IMR-90 (cell line): ENCODE measurements around the gene NBPF8. TPM values are rescaled to one million over a fixed set of nuclear protein-coding genes. Genes with fewer than 3 reads are reported as not detected.
"Not testable (repeated sequence)": the region's sequence is repeated elsewhere in the genome, so short reads cannot be mapped to it uniquely, and the experiment has no call there.

Source experiments
- ATAC-seq: fragments of 200-7000 bp; cut with Tn5 transposase; 2 replicates; pipeline ENCODE4 v1.9.1; 2020; ENCODE audit warnings: low read depth, mild to moderate bottlenecking, moderate library complexity
- BruUV-seq: library from RNA; stranded (reverse); fragments of 400-500 nt; replicated peaks from 2 replicates; lab custom pipeline; 2021; lab: Mats Ljungman, UMichigan
- CTCF ChIA-PET: fragments of 300-600 bp; formaldehyde crosslinking; extraction: SDS; loops from one replicate; lab custom pipeline; 2021; ENCODE audit warnings: antibody characterized with exemption; lab: Yijun Ruan, JAX
- POLR2A ChIA-PET: fragments of 300-600 bp; sonication (Branson Sonifier 250); formaldehyde crosslinking; loops from one replicate; lab custom pipeline; 2022; ENCODE audit warnings: antibody characterized with exemption; ENCODE audit not compliant: unreplicated experiment; lab: Charles Lee
- DNase-seq: peaks from one replicate; pipeline ENCODE4 v3.0.0; 2013
- H2AFZ ChIP-seq: replicated peaks from 2 replicates; pipeline ENCODE3; 2013; ENCODE audit warnings: low read length, mild to moderate bottlenecking; ENCODE audit not compliant: poor library complexity
- H2AK5ac ChIP-seq: 2 replicates; pipeline ENCODE4 v1.6.1; 2013; ENCODE audit warnings: low read depth, low read length, inconsistent platforms
- H2AK9ac ChIP-seq: replicated peaks from 2 replicates; pipeline ENCODE3; 2013; ENCODE audit warnings: mild to moderate bottlenecking, low read depth, low read length, moderate library complexity; ENCODE audit not compliant: poor library complexity
- H2BK120ac ChIP-seq: 2 replicates; pipeline ENCODE4 v1.6.1; 2013; ENCODE audit warnings: low read depth, low read length, inconsistent platforms
- H2BK15ac ChIP-seq: 3 replicates; pipeline ENCODE4 v1.6.1; 2013; ENCODE audit warnings: low read depth, low read length, inconsistent platforms
- H2BK20ac ChIP-seq: 2 replicates; pipeline ENCODE4 v1.6.1; 2013; ENCODE audit warnings: low read depth, mild to moderate bottlenecking, inconsistent platforms, low read length, moderate library complexity
- H2BK5ac ChIP-seq: 2 replicates; pipeline ENCODE4 v1.6.1; 2013; ENCODE audit warnings: mild to moderate bottlenecking, low read depth, low read length, inconsistent platforms; ENCODE audit not compliant: poor library complexity, severe bottlenecking
- H3K14ac ChIP-seq: replicated peaks from 2 replicates; pipeline ENCODE4 v1.6.1; 2013; ENCODE audit warnings: low read depth, low read length, inconsistent platforms
- H3K18ac ChIP-seq: 2 replicates; pipeline ENCODE4 v1.6.1; 2013; ENCODE audit warnings: low read depth, low read length, control low read depth
- H3K23ac ChIP-seq: 2 replicates; pipeline ENCODE4 v1.6.1; 2013; ENCODE audit warnings: low read depth, low read length, inconsistent platforms
- H3K27ac ChIP-seq: 2 replicates; pipeline ENCODE4 v1.5.1; 2013; ENCODE audit warnings: mild to moderate bottlenecking, control low read depth, low read length; ENCODE audit not compliant: insufficient read depth
- H3K27me3 ChIP-seq: 2 replicates; pipeline ENCODE4 v1.6.1; 2013; ENCODE audit warnings: low read length; ENCODE audit not compliant: control insufficient read depth, insufficient read depth
- H3K36me3 ChIP-seq: 2 replicates; pipeline ENCODE4 v1.6.1; 2013; ENCODE audit warnings: low read length, mixed read lengths; ENCODE audit not compliant: control insufficient read depth, insufficient read depth
- H3K4ac ChIP-seq: 2 replicates; pipeline ENCODE4 v1.6.1; 2013; ENCODE audit warnings: low read depth, low read length, inconsistent platforms
- H3K4me1 ChIP-seq: 2 replicates; pipeline ENCODE4 v1.6.1; 2013; ENCODE audit warnings: low read length, mixed read lengths; ENCODE audit not compliant: control insufficient read depth, insufficient read depth
- H3K4me2 ChIP-seq: 2 replicates; pipeline ENCODE4 v1.6.1; 2013; ENCODE audit warnings: low read depth, mild to moderate bottlenecking, control low read depth, low read length, moderate library complexity
- H3K4me3 ChIP-seq: 2 replicates; pipeline ENCODE4 v1.5.1; 2013; ENCODE audit warnings: low read depth, mild to moderate bottlenecking, control low read depth, low read length, moderate library complexity; ENCODE audit not compliant: insufficient read depth
- H3K56ac ChIP-seq: 2 replicates; pipeline ENCODE4 v1.6.1; 2013; ENCODE audit warnings: low read length, inconsistent platforms; ENCODE audit not compliant: insufficient read depth; ENCODE audit errors: extremely low read depth
- H3K79me1 ChIP-seq, 2 experiments: 2 replicates each; pipeline ENCODE4 v1.6.1; 2013; ENCODE audit warnings: low read length in 2 of 2, inconsistent platforms in 1 of 2, low read depth in 1 of 2
- H3K9ac ChIP-seq: 2 replicates; pipeline ENCODE4 v1.6.1; 2013; ENCODE audit warnings: low read depth, low read length, control low read depth
- H3K9me1 ChIP-seq: 2 replicates; pipeline ENCODE4 v1.6.1; 2013; ENCODE audit warnings: low read length, inconsistent platforms; ENCODE audit not compliant: insufficient read depth
- H3K9me3 ChIP-seq: 2 replicates; pipeline ENCODE4 v1.6.1; 2013; ENCODE audit warnings: low read length; ENCODE audit not compliant: control insufficient read depth, insufficient read depth
- H4K20me1 ChIP-seq: 2 replicates; pipeline ENCODE4 v1.6.1; 2013; ENCODE audit warnings: low read length, inconsistent platforms; ENCODE audit not compliant: insufficient read depth
- H4K5ac ChIP-seq: 2 replicates; pipeline ENCODE4 v1.6.1; 2013; ENCODE audit warnings: mild to moderate bottlenecking, low read depth, low read length, control low read depth
- H4K8ac ChIP-seq, 2 experiments: 2 replicates each; pipeline ENCODE4 v1.6.1; 2013; ENCODE audit warnings: low read depth in 2 of 2, low read length in 2 of 2, control low read depth in 1 of 2, inconsistent platforms in 1 of 2
- H4K91ac ChIP-seq: 2 replicates; pipeline ENCODE4 v1.6.1; 2013; ENCODE audit warnings: low read depth, low read length, inconsistent platforms; ENCODE audit not compliant: insufficient read depth
- WGBS, 2 experiments: methylation state at CpG; one replicate each; pipeline versions ENCODE4 v1.1.5 to v1.1.7; 2013; ENCODE audit warnings: missing lambda C conversion rate in 2 of 2; ENCODE audit not compliant: insufficient read length in 1 of 2; ENCODE audit errors: extremely low coverage in 2 of 2; 5-methylcytosine and 5-hydroxymethylcytosine counted together
- dilution Hi-C: fragments of 300-500 bp; cut with HindIII; formaldehyde crosslinking; loops from one replicate; pipeline ENCODE4 v1.14.3; 2018; ENCODE audit warnings: low sequenced_read_pairs; ENCODE audit not compliant: unreplicated experiment
- in situ Hi-C: fragments of 300-500 bp; cut with MboI; formaldehyde crosslinking; loops from 3 replicates; pipeline ENCODE4 v1.14.3; 2019; ENCODE audit warnings: low sequenced_read_pairs, inconsistent platforms, mixed read lengths
- intact Hi-C: fragments of 100-400 bp; cut with micrococcal nuclease; formaldehyde crosslinking; loops from 2 replicates; pipeline ENCODE4 v1.10.0; 2022
- polyA plus RNA-seq, 3 experiments: library from polyadenylated mRNA; depleted of rRNA; stranded (reverse); fragments of >200 nt; gene quantifications; 2 replicates each; pipeline ENCODE4 v1.2.3, GENCODE V29; 2012; ENCODE audit warnings: low replicate concordance in 1 of 3
- total RNA-seq: library from RNA; depleted of rRNA; stranded (reverse); fragments of >200 nt; gene quantifications from 2 replicates; pipeline ENCODE4 v1.2.3, GENCODE V29; 2012

Gene NBPF8
- total and polyA plus RNA-seq, 2 of the 4 experiments (the other 2 are of a cell fraction): 13.4 to 29.4 TPM

- BruUV-seq, H3K14ac ChIP-seq, H2BK20ac ChIP-seq, H3K4me1 ChIP-seq, H2AK9ac ChIP-seq, H2BK5ac ChIP-seq, POLR2A ChIA-PET, H4K5ac ChIP-seq, H2BK120ac ChIP-seq, H3K36me3 ChIP-seq, H3K4me2 ChIP-seq, dilution Hi-C loops, DNase-seq, H3K18ac ChIP-seq, in situ Hi-C loops, H3K9me1 ChIP-seq, H3K4ac ChIP-seq, H4K20me1 ChIP-seq, H4K91ac ChIP-seq, H3K79me1 ChIP-seq, H4K8ac ChIP-seq, H2AFZ ChIP-seq, H2AK5ac ChIP-seq, H3K9me3 ChIP-seq, H3K56ac ChIP-seq, H3K4me3 ChIP-seq, intact Hi-C loops, H3K27ac ChIP-seq, CTCF ChIA-PET, ATAC-seq, H3K9ac ChIP-seq, H2BK15ac ChIP-seq, H3K27me3 ChIP-seq, H3K23ac ChIP-seq: not testable (repeated sequence)
- no CpG with 5 or more reads among the region's 13 CpGs for WGBS, 2 experiments
These were observed 21.3 kb upstream of the NBPF8 start for GRCh38 chr1:120393316-120394232.

DNA sequence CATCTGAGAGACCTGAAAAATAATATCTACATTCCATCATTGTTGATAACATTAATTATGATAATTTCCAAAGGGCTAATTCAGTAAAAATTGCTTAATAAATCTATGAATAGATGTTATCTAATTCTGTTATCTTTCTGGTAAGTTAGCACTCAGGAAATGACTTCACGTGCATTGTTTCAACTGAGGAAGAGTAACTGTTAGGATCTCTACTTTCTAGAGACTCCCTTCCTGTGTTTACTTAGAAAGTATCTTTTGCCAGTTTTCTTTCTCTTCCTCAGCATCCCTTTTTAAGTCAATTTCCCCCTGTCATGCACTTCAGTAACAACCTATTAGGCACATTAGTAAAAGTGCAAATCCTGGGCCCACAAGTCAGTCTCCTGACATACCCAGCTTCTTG is 9.5 kb upstream of the NBPF8 start:
- H3K9me1 ChIP-seq, H2BK5ac ChIP-seq, POLR2A ChIA-PET, H3K4me1 ChIP-seq, DNase-seq, H3K27me3 ChIP-seq, H4K20me1 ChIP-seq, H2BK20ac ChIP-seq, H3K14ac ChIP-seq, in situ Hi-C loops, H2BK15ac ChIP-seq, H3K56ac ChIP-seq, ATAC-seq, H3K4ac ChIP-seq, H3K79me1 ChIP-seq, H2AK5ac ChIP-seq, H4K8ac ChIP-seq, H3K9ac ChIP-seq, dilution Hi-C loops, H3K23ac ChIP-seq, H4K5ac ChIP-seq, H3K4me3 ChIP-seq, H3K9me3 ChIP-seq, BruUV-seq, CTCF ChIA-PET, H3K27ac ChIP-seq, H3K4me2 ChIP-seq, H2AK9ac ChIP-seq, H4K91ac ChIP-seq, H3K36me3 ChIP-seq, H2AFZ ChIP-seq, intact Hi-C loops, H2BK120ac ChIP-seq, H3K18ac ChIP-seq: not testable (repeated sequence)
- WGBS, 2 experiments: no CpG with 5 or more reads among the region's 1 CpG
